ENCODE measurements around the gene C1orf50. TPM values are rescaled to one million over a fixed set of nuclear protein-coding genes. Genes with fewer than 3 reads are reported as not detected.

Gene C1orf50
- total RNA-seq, 1 experiment from 2014 or later = 5.1 TPM

DNA sequence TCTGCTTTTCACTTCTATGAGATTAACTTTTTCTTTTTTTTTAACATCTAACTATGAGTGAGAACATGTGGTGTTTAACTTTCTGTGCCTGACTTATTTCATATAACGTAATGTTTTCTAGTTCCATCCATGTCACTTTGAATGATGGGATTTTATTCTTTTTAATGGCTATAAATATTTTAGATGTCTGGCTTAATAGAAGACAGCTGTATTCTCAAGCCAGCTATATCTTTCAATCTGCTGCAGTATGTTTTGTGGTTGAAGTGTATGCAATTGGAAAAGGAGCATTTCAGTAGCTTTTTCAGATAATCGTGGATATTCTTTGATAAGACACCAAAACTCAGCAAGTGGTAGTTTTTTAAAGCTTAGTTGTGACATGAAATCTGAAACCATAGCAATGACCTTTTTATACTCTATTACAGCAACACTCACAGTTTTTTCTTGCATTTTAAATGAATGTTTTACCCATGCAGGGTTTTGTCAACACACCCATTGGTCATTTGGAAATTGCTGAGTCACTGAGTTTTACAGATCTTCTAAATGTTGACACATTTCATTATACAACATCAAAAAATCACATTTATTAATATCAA is 55.8 kb downstream of the C1orf50 start (continued):
- TF ChIP-seq, protein P1, sequence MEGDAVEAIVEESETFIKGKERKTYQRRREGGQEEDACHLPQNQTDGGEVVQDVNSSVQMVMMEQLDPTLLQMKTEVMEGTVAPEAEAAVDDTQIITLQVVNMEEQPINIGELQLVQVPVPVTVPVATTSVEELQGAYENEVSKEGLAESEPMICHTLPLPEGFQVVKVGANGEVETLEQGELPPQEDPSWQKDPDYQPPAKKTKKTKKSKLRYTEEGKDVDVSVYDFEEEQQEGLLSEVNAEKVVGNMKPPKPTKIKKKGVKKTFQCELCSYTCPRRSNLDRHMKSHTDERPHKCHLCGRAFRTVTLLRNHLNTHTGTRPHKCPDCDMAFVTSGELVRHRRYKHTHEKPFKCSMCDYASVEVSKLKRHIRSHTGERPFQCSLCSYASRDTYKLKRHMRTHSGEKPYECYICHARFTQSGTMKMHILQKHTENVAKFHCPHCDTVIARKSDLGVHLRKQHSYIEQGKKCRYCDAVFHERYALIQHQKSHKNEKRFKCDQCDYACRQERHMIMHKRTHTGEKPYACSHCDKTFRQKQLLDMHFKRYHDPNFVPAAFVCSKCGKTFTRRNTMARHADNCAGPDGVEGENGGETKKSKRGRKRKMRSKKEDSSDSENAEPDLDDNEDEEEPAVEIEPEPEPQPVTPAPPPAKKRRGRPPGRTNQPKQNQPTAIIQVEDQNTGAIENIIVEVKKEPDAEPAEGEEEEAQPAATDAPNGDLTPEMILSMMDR (IDR thresholded peaks at IDR 0.05) = no peak
- no peak for TF ChIP-seq MYBL2 (CRISPR knock-in tag; IDR thresholded peaks at IDR 0.05)
- TF ChIP-seq ZNF317 (CRISPR knock-in tag; IDR thresholded peaks at IDR 0.05; ENCODE audit: borderline replicate concordance, low read depth) = no peak

DNA sequence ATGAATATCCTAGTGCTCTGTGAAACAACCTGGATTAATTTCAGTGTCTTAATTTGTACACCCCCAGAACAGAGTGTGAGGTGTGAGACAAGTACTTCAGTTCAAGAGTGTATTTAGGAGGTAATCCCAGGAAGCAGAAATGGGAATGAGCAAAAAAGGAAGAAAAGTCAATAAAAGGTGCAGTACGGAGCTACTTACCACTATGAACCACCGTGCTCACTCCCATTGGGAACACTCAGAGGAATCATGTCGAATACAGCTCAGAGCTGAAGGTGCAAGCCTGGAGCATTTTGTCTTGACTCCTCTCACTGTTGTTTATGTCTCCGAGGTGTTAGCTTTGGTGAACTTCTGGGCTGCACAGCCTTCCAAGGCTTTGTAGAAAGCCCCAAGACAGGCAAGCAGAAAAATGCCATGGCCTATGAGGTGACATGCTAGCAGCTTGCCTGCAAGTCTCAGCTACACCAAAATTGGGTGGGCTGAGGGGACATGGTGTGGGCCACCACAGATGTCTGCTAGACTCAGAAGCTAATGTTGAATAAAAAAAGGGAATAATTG is 57.5 kb downstream of the C1orf50 start:
- ChIA-PET CTCF (interaction anchor here (0.8 to 2.2 kb wide), 4 partner anchors 22 to 249 kb away, joined by 4 to 11 read pairs (median 8); partner anchors contain the start of gene ZNF691), POLR2A (interaction anchor here (0.7 to 1.5 kb wide), 2 partner anchors 22 to 58 kb away, joined by 3 to 5 read pairs; partner anchors contain the start of genes C1orf50, P3H1 and ZNF691)
- Mint-ChIP-seq H3K36me3 (no peaks in the 10 kb centered on the region), H3K9me3 (no peaks in the 10 kb centered on the region), H3K4me1 (peaks cover 21% of the 10 kb centered on the region), H3K27me3 (ENCODE audit: low read depth) (no peaks in the 10 kb centered on the region), H3K4me3 (no peak overlapping the region), H3K27ac (no peak overlapping the region)
- ATAC-seq (no peak), DNase-seq (ENCODE audit: low spot score) (no peak)
- TF ChIP-seq, protein P2, sequence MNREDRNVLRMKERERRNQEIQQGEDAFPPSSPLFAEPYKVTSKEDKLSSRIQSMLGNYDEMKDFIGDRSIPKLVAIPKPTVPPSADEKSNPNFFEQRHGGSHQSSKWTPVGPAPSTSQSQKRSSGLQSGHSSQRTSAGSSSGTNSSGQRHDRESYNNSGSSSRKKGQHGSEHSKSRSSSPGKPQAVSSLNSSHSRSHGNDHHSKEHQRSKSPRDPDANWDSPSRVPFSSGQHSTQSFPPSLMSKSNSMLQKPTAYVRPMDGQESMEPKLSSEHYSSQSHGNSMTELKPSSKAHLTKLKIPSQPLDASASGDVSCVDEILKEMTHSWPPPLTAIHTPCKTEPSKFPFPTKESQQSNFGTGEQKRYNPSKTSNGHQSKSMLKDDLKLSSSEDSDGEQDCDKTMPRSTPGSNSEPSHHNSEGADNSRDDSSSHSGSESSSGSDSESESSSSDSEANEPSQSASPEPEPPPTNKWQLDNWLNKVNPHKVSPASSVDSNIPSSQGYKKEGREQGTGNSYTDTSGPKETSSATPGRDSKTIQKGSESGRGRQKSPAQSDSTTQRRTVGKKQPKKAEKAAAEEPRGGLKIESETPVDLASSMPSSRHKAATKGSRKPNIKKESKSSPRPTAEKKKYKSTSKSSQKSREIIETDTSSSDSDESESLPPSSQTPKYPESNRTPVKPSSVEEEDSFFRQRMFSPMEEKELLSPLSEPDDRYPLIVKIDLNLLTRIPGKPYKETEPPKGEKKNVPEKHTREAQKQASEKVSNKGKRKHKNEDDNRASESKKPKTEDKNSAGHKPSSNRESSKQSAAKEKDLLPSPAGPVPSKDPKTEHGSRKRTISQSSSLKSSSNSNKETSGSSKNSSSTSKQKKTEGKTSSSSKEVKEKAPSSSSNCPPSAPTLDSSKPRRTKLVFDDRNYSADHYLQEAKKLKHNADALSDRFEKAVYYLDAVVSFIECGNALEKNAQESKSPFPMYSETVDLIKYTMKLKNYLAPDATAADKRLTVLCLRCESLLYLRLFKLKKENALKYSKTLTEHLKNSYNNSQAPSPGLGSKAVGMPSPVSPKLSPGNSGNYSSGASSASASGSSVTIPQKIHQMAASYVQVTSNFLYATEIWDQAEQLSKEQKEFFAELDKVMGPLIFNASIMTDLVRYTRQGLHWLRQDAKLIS (CRISPR knock-in tag; IDR thresholded peaks at IDR 0.05; ENCODE audit: borderline replicate concordance) = no peak
- TF ChIP-seq, protein P3, sequence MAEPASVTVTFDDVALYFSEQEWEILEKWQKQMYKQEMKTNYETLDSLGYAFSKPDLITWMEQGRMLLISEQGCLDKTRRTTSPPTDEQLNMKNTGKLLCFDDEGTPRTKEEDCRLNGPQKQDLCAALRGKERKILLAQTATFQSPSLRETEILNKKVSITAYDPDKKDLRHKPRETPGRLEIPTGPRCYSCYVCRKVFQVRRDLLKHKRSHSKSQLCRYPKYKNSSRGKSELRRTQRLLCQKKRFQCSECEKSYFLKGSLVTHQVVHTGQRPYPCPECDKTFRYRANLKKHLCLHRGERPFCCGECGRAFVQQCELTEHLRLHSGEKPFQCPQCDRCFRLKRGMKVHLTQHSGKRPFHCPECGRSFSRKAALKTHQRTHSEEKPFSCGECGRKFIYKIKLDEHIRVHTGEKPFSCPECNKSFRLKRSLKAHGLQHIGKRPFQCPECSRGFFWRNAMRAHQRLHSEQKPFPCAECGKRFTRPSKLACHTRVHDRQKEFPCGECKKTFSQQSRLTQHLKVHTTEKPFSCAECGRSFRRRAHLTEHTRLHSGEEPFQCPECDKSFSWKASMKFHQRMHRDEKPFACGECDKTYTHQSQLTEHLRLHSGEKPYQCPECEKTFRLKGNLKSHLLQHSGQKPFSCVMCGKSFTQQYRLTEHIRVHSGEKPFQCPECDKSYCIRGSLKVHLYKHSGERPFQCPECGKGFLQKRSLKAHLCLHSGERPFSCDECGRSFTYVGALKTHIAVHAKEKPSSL (CRISPR knock-in tag; conservative IDR thresholded peaks at IDR 0.05) = no peak
- TF ChIP-seq, protein P4, sequence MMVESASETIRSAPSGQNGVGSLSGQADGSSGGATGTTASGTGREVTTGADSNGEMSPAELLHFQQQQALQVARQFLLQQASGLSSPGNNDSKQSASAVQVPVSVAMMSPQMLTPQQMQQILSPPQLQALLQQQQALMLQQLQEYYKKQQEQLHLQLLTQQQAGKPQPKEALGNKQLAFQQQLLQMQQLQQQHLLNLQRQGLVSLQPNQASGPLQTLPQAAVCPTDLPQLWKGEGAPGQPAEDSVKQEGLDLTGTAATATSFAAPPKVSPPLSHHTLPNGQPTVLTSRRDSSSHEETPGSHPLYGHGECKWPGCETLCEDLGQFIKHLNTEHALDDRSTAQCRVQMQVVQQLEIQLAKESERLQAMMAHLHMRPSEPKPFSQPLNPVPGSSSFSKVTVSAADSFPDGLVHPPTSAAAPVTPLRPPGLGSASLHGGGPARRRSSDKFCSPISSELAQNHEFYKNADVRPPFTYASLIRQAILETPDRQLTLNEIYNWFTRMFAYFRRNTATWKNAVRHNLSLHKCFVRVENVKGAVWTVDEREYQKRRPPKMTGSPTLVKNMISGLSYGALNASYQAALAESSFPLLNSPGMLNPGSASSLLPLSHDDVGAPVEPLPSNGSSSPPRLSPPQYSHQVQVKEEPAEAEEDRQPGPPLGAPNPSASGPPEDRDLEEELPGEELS (CRISPR knock-in tag; IDR thresholded peaks at IDR 0.05) = no peak
- TF ChIP-seq GTF2I (CRISPR knock-in tag; conservative IDR thresholded peaks at IDR 0.05) (no peak), SMAD4 (CRISPR knock-in tag; IDR thresholded peaks at IDR 0.05) (no peak), KAT7 (CRISPR knock-in tag; IDR thresholded peaks at IDR 0.05; ENCODE audit: borderline replicate concordance) (no peak), RELA (CRISPR knock-in tag; IDR thresholded peaks at IDR 0.05; ENCODE audit: borderline replicate concordance) (no peak), NFATC4 (CRISPR knock-in tag; IDR thresholded peaks at IDR 0.05) (no peak), TEAD1 (CRISPR knock-in tag; IDR thresholded peaks at IDR 0.05) (no peak), NFE2L1 (CRISPR knock-in tag; IDR thresholded peaks at IDR 0.05) (no peak)
- TF ChIP-seq, protein P5, sequence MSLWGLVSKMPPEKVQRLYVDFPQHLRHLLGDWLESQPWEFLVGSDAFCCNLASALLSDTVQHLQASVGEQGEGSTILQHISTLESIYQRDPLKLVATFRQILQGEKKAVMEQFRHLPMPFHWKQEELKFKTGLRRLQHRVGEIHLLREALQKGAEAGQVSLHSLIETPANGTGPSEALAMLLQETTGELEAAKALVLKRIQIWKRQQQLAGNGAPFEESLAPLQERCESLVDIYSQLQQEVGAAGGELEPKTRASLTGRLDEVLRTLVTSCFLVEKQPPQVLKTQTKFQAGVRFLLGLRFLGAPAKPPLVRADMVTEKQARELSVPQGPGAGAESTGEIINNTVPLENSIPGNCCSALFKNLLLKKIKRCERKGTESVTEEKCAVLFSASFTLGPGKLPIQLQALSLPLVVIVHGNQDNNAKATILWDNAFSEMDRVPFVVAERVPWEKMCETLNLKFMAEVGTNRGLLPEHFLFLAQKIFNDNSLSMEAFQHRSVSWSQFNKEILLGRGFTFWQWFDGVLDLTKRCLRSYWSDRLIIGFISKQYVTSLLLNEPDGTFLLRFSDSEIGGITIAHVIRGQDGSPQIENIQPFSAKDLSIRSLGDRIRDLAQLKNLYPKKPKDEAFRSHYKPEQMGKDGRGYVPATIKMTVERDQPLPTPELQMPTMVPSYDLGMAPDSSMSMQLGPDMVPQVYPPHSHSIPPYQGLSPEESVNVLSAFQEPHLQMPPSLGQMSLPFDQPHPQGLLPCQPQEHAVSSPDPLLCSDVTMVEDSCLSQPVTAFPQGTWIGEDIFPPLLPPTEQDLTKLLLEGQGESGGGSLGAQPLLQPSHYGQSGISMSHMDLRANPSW (CRISPR knock-in tag; conservative IDR thresholded peaks at IDR 0.05; ENCODE audit: low read depth) = no peak
